T47D (cell line): Measurements from ENCODE around the gene HTR3E.
"Not testable (repeated sequence)": the region's sequence is repeated elsewhere in the genome, so short reads cannot be mapped to it uniquely, and the experiment has no call there.

Experiments
- DNase-seq, 2 experiments: peaks; one replicate each; pipeline versions ENCODE4 v3.0.0 to v3.0.0-alpha.2; 2011 to 2012; ENCODE audit warnings: low read depth in 1 of 2, low spot score in 1 of 2
- JUND ChIP-seq: IDR thresholded peaks from 2 replicates; pipeline ENCODE4 v1.6.1; 2012; ENCODE audit warnings: low read depth
- in situ Hi-C: cut with HindIII; loops from 2 replicates; pipeline ENCODE4 v1.10.0; 2016; ENCODE audit warnings: low sequenced_read_pairs, low pct_unique_long_range_greater_than_20kb

Gene HTR3E

GRCh38 chr3:184078851-184079250 lies 18.0 kb upstream of the HTR3E start:
- DNase-seq = no peak
- TF ChIP-seq JUND = no peak
- in situ Hi-C loops = no loop called here

- no peak for DNase-seq
- no peak for TF ChIP-seq JUND
- in situ Hi-C loops = no loop called here
Observed at GRCh38 chr3:184081116-184081830, 15.6 kb upstream of the HTR3E start.

GRCh38 chr3:184082034-184082433 lies 14.8 kb upstream of the HTR3E start:
- in situ Hi-C loops = no loop called here

GRCh38 chr3:184082465-184082864 lies 14.4 kb upstream of the HTR3E start:
- in situ Hi-C loops = no loop called here
- DNase-seq = no peak
- TF ChIP-seq JUND = no peak

More at GRCh38 chr3:184082034-184082433, 14.8 kb upstream of the HTR3E start:
- no peak for TF ChIP-seq JUND
- DNase-seq = no peak

- DNase-seq = no peak
- in situ Hi-C loops = no loop called here
- TF ChIP-seq JUND = no peak
Observed at GRCh38 chr3:184085389-184085852, 11.4 kb upstream of the HTR3E start.

GRCh38 chr3:184092199-184092598 lies 4.7 kb upstream of the HTR3E start:
- no peak for TF ChIP-seq JUND
- in situ Hi-C loops = no loop called here
- no peak for DNase-seq

- in situ Hi-C loops = no loop called here
- no peak for DNase-seq
- no peak for TF ChIP-seq JUND
Observed at GRCh38 chr3:184097556-184097955, 692 bp downstream of the HTR3E start.

- in situ Hi-C loops = no loop called here
- TF ChIP-seq JUND = no peak
- peak; percentile 27 to 55 for DNase-seq
Observed at GRCh38 chr3:184099806-184100686, 3.2 kb downstream of the HTR3E start.

- in situ Hi-C loops = no loop called here
- no peak for DNase-seq
Observed at GRCh38 chr3:184110316-184110725, 13.5 kb downstream of the HTR3E start.

GRCh38 chr3:184116017-184116416 lies 19.2 kb downstream of the HTR3E start:
- TF ChIP-seq JUND = no peak
- in situ Hi-C loops = no loop called here
- no peak for DNase-seq

More at GRCh38 chr3:184110316-184110725, 13.5 kb downstream of the HTR3E start:
- TF ChIP-seq JUND = no peak

- in situ Hi-C loops = no loop called here
- no peak for TF ChIP-seq JUND
- DNase-seq = no peak
Observed at GRCh38 chr3:184117636-184118035, 20.8 kb downstream of the HTR3E start.

- DNase-seq, in situ Hi-C loops: not testable (repeated sequence)
Observed at GRCh38 chr3:184121031-184121430, 24.2 kb downstream of the HTR3E start.

- in situ Hi-C loops = no loop called here
- no peak for TF ChIP-seq JUND
- no peak for DNase-seq
Observed at GRCh38 chr3:184126006-184126405, 29.1 kb downstream of the HTR3E start.
